Measurements from ENCODE around the gene PRAMEF1. TPM values are rescaled to one million over a fixed set of nuclear protein-coding genes. Genes with fewer than 3 reads are reported as not detected.
"Not testable (repeated sequence)": the region's sequence is repeated elsewhere in the genome, so short reads cannot be mapped to it uniquely, and the experiment has no call there.

PRAMEF1 gene
- polyA plus RNA-seq, 3 donors, result not detected

DNA sequence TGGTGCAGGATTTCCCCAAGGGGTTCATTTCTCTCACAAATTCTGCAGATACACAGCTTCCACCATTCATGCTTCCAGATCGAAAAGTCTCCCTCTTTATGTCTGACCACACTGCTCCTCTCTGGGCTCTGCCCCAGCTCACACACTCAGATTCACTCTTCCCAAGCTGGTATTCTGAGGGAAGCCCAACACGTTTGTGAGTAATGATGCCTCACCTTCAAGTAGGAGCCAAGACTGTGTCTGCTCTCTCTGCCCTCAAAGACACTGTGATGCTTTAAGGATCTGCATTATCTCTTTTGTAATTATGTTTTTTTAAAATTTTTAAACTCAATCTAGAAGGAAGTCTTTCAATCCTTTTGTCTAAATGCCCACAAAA, 20.2 kb downstream of the PRAMEF1 start:
- Mint-ChIP-seq H3K36me3 (no peaks in the 10 kb centered on the region), H3K4me3 (no peak overlapping the region), H3K27ac (no peak overlapping the region), H3K9me3 (peaks cover 0 to 7% (median 2%) of the 10 kb centered on the region in 7 donors), H3K27me3 (ENCODE audit: low read depth in 3 of 3) (peaks cover 0 to 5% (median 3%) of the 10 kb centered on the region in 3 donors), H3K4me1 (no peaks in the 10 kb centered on the region)
- Histone ChIP-seq H3K9ac (ENCODE audit: insufficient read depth, low read length, poor library complexity, severe bottlenecking) (no peak overlapping the region), H3K4me2 (replicated peaks; ENCODE audit: extremely low read depth, low read length, poor library complexity, severe bottlenecking) (no peak overlapping the region), H3K36me3 (replicated peaks in 1 of 2; ENCODE audit: control insufficient read depth in 1 of 2, insufficient read depth in 2 of 2, low read length in 2 of 2) (no peaks in the 10 kb centered on the region), H3K27ac (ENCODE audit: low read depth in 1 of 2, low read length in 2 of 2) (no peak overlapping the region), H4K20me1 (ENCODE audit: insufficient read depth, low read length) (no peaks in the 10 kb centered on the region), H3K4me3 (replicated peaks in 1 of 3; ENCODE audit: low read depth in 2 of 3, low read length in 3 of 3) (no peak overlapping the region), H3K27me3 (ENCODE audit: control insufficient read depth in 2 of 2, insufficient read depth in 2 of 2, low read length in 2 of 2) (no peaks in the 10 kb centered on the region), H2AFZ (ENCODE audit: insufficient read depth, low read depth, low read length, poor library complexity, severe bottlenecking) (no peak overlapping the region), H3K9me3 (replicated peaks in 1 of 2; ENCODE audit: control insufficient read depth in 1 of 2, insufficient read depth in 1 of 2, low read length in 2 of 2) (no peaks in the 10 kb centered on the region), H3K79me2 (ENCODE audit: insufficient read depth, low read length) (no peaks in the 10 kb centered on the region), H3K4me1 (ENCODE audit: control insufficient read depth in 1 of 2, insufficient read depth in 2 of 2, low read length in 2 of 2) (no peaks in the 10 kb centered on the region)
- TF ChIP-seq, protein P1, sequence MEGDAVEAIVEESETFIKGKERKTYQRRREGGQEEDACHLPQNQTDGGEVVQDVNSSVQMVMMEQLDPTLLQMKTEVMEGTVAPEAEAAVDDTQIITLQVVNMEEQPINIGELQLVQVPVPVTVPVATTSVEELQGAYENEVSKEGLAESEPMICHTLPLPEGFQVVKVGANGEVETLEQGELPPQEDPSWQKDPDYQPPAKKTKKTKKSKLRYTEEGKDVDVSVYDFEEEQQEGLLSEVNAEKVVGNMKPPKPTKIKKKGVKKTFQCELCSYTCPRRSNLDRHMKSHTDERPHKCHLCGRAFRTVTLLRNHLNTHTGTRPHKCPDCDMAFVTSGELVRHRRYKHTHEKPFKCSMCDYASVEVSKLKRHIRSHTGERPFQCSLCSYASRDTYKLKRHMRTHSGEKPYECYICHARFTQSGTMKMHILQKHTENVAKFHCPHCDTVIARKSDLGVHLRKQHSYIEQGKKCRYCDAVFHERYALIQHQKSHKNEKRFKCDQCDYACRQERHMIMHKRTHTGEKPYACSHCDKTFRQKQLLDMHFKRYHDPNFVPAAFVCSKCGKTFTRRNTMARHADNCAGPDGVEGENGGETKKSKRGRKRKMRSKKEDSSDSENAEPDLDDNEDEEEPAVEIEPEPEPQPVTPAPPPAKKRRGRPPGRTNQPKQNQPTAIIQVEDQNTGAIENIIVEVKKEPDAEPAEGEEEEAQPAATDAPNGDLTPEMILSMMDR (IDR thresholded peaks at IDR 0.05), result no peak
- DNase-seq, result no peak
- WGBS (ENCODE audit: insufficient coverage), result 100% methylated on average over 1 of the region's 2 CpGs
- intact Hi-C loops (cut with micrococcal nuclease), result no loop called here

DNA sequence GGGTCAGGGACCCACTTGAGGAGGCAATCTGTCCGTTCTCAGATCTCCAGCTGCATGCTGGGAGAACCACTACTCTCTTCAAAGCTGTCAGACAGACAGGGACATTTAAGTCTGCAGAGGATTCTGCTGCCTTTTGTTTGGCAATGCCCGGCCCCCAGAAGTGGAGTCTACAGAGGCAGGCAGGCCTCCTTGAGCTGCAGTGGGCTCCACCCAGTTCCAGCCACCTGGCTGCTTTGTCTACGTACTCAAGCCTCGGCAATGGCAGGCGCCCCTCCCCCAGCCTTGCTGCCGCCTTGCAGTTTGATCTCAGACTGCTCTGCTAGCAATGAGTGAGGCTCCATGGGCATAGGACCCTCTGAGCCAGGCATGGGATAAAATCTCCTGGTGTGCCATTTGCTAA, 27.9 kb downstream of the PRAMEF1 start:
- H3K27me3 Mint-ChIP-seq (ENCODE audit: low read depth in 3 of 3); H3K27ac Mint-ChIP-seq; H3K4me2 ChIP-seq (replicated peaks; ENCODE audit: extremely low read depth, low read length, poor library complexity, severe bottlenecking); H4K20me1 ChIP-seq (ENCODE audit: insufficient read depth, low read length); intact Hi-C loops (cut with micrococcal nuclease); DNase-seq; H3K4me3 ChIP-seq (replicated peaks in 1 of 3; ENCODE audit: low read depth in 2 of 3, low read length in 3 of 3); H3K79me2 ChIP-seq (ENCODE audit: insufficient read depth, low read length); H3K27ac ChIP-seq (ENCODE audit: low read depth in 1 of 2, low read length in 2 of 2); H3K36me3 ChIP-seq (replicated peaks in 1 of 2; ENCODE audit: control insufficient read depth in 1 of 2, insufficient read depth in 2 of 2, low read length in 2 of 2); H3K9me3 ChIP-seq (replicated peaks in 1 of 2; ENCODE audit: control insufficient read depth in 1 of 2, insufficient read depth in 1 of 2, low read length in 2 of 2); H3K27me3 ChIP-seq (ENCODE audit: control insufficient read depth in 2 of 2, insufficient read depth in 2 of 2, low read length in 2 of 2); H3K36me3 Mint-ChIP-seq; H3K4me1 Mint-ChIP-seq; H3K9me3 Mint-ChIP-seq; H2AFZ ChIP-seq (ENCODE audit: insufficient read depth, low read depth, low read length, poor library complexity, severe bottlenecking); H3K9ac ChIP-seq (ENCODE audit: insufficient read depth, low read length, poor library complexity, severe bottlenecking); H3K4me1 ChIP-seq (ENCODE audit: control insufficient read depth in 1 of 2, insufficient read depth in 2 of 2, low read length in 2 of 2); H3K4me3 Mint-ChIP-seq: not testable (repeated sequence)
- WGBS (ENCODE audit: insufficient coverage), result 87% methylated on average over 6 of the region's 6 CpGs

DNA sequence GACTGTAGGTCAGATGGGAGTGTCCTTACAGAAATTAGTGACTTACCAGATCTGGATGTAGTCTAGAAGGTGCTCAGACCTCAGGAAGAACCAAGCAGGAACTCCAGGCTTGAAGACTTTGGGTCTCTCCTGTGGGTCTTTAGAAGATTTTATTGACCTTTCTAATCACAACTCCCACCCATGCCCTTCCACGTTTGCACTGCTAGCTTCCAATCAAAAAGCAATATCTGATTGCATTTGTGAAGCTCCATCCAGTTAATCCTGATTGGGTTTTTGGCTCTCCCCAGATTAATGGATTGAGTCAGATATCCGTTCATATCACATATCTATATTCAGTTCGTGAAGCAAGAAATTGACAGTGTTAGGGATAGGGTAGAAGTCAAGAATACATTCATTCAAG, 40.1 kb downstream of the PRAMEF1 start, which contains the start of gene PRAMEF11:
Gene PRAMEF11 (minus strand): TSS at position 101 of the 400 bp plus-strand sequence. CDS start 2,621 bp downstream, outside the sequence.
- H3K4me1 Mint-ChIP-seq; H3K27me3 ChIP-seq (ENCODE audit: control insufficient read depth in 2 of 2, insufficient read depth in 2 of 2, low read length in 2 of 2); H4K20me1 ChIP-seq (ENCODE audit: insufficient read depth, low read length); DNase-seq; H3K4me2 ChIP-seq (replicated peaks; ENCODE audit: extremely low read depth, low read length, poor library complexity, severe bottlenecking); H3K4me1 ChIP-seq (ENCODE audit: control insufficient read depth in 1 of 2, insufficient read depth in 2 of 2, low read length in 2 of 2); H3K9me3 ChIP-seq (replicated peaks in 1 of 2; ENCODE audit: control insufficient read depth in 1 of 2, insufficient read depth in 1 of 2, low read length in 2 of 2); H3K27me3 Mint-ChIP-seq (ENCODE audit: low read depth in 3 of 3); H3K36me3 ChIP-seq (replicated peaks in 1 of 2; ENCODE audit: control insufficient read depth in 1 of 2, insufficient read depth in 2 of 2, low read length in 2 of 2); H3K9ac ChIP-seq (ENCODE audit: insufficient read depth, low read length, poor library complexity, severe bottlenecking); H3K9me3 Mint-ChIP-seq; intact Hi-C loops (cut with micrococcal nuclease); H3K27ac ChIP-seq (ENCODE audit: low read depth in 1 of 2, low read length in 2 of 2); H3K4me3 ChIP-seq (replicated peaks in 1 of 3; ENCODE audit: low read depth in 2 of 3, low read length in 3 of 3); H2AFZ ChIP-seq (ENCODE audit: insufficient read depth, low read depth, low read length, poor library complexity, severe bottlenecking); H3K27ac Mint-ChIP-seq; H3K79me2 ChIP-seq (ENCODE audit: insufficient read depth, low read length); H3K36me3 Mint-ChIP-seq: not testable (repeated sequence)
- no CpG with 5 or more reads among the region's 3 CpGs for WGBS (ENCODE audit: insufficient coverage)
- H3K4me3 Mint-ChIP-seq, result peak within 1 kb of the TSS in 1 of 2 donors; percentile 4

DNA sequence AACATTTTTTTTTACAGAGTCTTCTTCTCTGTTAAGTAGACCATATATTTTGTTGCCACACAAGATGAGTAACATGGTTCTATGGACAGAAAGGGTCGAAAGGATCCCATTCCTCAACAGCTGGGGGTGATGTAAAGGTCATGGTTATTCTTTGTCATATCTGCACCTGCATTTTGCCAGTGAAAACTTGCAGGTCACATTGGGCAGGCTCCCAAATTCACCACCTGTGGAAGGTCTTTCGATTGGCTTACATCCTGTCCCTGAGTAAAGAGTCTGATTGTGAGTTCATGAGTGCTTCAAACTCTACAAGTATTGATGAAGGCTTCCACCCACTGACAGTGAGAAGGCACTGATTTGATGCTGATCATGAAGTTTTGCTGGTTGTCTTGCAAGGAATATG, 42.1 kb downstream of the PRAMEF1 start:
- H3K4me1 ChIP-seq (ENCODE audit: control insufficient read depth in 1 of 2, insufficient read depth in 2 of 2, low read length in 2 of 2); H3K79me2 ChIP-seq (ENCODE audit: insufficient read depth, low read length); H3K4me2 ChIP-seq (replicated peaks; ENCODE audit: extremely low read depth, low read length, poor library complexity, severe bottlenecking); intact Hi-C loops (cut with micrococcal nuclease); H3K4me3 ChIP-seq (replicated peaks in 1 of 3; ENCODE audit: low read depth in 2 of 3, low read length in 3 of 3); H2AFZ ChIP-seq (ENCODE audit: insufficient read depth, low read depth, low read length, poor library complexity, severe bottlenecking); H4K20me1 ChIP-seq (ENCODE audit: insufficient read depth, low read length); H3K27me3 ChIP-seq (ENCODE audit: control insufficient read depth in 2 of 2, insufficient read depth in 2 of 2, low read length in 2 of 2); H3K36me3 ChIP-seq (replicated peaks in 1 of 2; ENCODE audit: control insufficient read depth in 1 of 2, insufficient read depth in 2 of 2, low read length in 2 of 2); H3K9ac ChIP-seq (ENCODE audit: insufficient read depth, low read length, poor library complexity, severe bottlenecking); H3K27ac ChIP-seq (ENCODE audit: low read depth in 1 of 2, low read length in 2 of 2); H3K27ac Mint-ChIP-seq; H3K4me3 Mint-ChIP-seq; H3K4me1 Mint-ChIP-seq; H3K9me3 Mint-ChIP-seq; H3K36me3 Mint-ChIP-seq; DNase-seq; H3K9me3 ChIP-seq (replicated peaks in 1 of 2; ENCODE audit: control insufficient read depth in 1 of 2, insufficient read depth in 1 of 2, low read length in 2 of 2); H3K27me3 Mint-ChIP-seq (ENCODE audit: low read depth in 3 of 3): not testable (repeated sequence)
- no CpG with 5 or more reads among the region's 2 CpGs for WGBS (ENCODE audit: insufficient coverage)
